Adrenal gland (tissue), 12 donors: Measurements from ENCODE around the gene FOXO3. TPM values are rescaled to one million over a fixed set of nuclear protein-coding genes. Genes with fewer than 3 reads are reported as not detected.

Source experiments
- DNase-seq, 7 donors: peaks; one replicate each; pipeline ENCODE4 v3.0.0-alpha.2; 2019 to 2020
- H3K27ac ChIP-seq, 5 donors: fragments of 200-600 bp; sonication (generic) in 4 of 5; 1 replicate in 3 of 5; 2 replicates in 2 of 5; pipeline versions ENCODE4 v1.5.1 to v1.8.0; 2016 to 2020; ENCODE audit warnings: mild to moderate bottlenecking in 1 of 5
- H3K27me3 ChIP-seq: fragments of 200-600 bp; 2 replicates; pipeline ENCODE4 v1.8.0; 2021
- H3K36me3 ChIP-seq, 2 donors: fragments of 200-600 bp; replicated peaks in 1 of 2; 1 replicate in 1 of 2; 2 replicates in 1 of 2; pipeline versions ENCODE4 v1.5.1 to v1.8.0; 2018 to 2022
- H3K4me1 ChIP-seq, 2 donors: fragments of 200-600 bp; replicated peaks in 1 of 2; 1 replicate in 1 of 2; 2 replicates in 1 of 2; pipeline versions ENCODE4 v1.5.1 to v1.8.0; 2018 to 2021
- H3K4me3 ChIP-seq, 4 donors: fragments of 200-600 bp; sonication (generic) in 3 of 4; one replicate each; pipeline ENCODE4 v1.5.1; 2016 to 2018
- H3K9me3 ChIP-seq, 3 donors: fragments of 200-600 bp; sonication (generic) in 1 of 3; replicated peaks in 1 of 3; 1 replicate in 2 of 3; 2 replicates in 1 of 3; pipeline versions ENCODE4 v1.5.1 to v1.8.0; 2016 to 2021
- CTCF ChIP-seq, 6 experiments: fragments of 450-650 bp in 4 of 6; fragments of 200-600 bp in 2 of 6; sonication (generic) in 1 of 6; IDR thresholded peaks; 1 replicate in 5 of 6; 2 replicates in 1 of 6; pipeline versions ENCODE4 v1.5.1 to v1.8.0; 2016 to 2021; ENCODE audit warnings: antibody characterized with exemption in 6 of 6, mild to moderate bottlenecking in 2 of 6, moderate library complexity in 1 of 6
- POLR2A ChIP-seq, 2 donors: fragments of 450-650 bp; IDR thresholded peaks; one replicate each; pipeline ENCODE4 v1.6.1; 2017; ENCODE audit warnings: antibody characterized with exemption in 2 of 2, mild to moderate bottlenecking in 2 of 2, moderate library complexity in 1 of 2
- WGBS, 4 donors: extraction: QIAGEN DNeasy Blood & Tissue Kit in 2 of 4; methylation state at CpG; one replicate each; pipeline versions ENCODE4 v1.1.5 to v1.1.7; 2013 to 2017; 5-methylcytosine and 5-hydroxymethylcytosine counted together
- intact Hi-C, 2 donors: fragments of 100-400 bp; cut with DNase I; formaldehyde crosslinking; loops; one replicate each; pipeline versions ENCODE4 v1.14.1 to v1.15.0; 2022 to 2023
- polyA plus RNA-seq, 3 donors: library from polyadenylated mRNA; stranded (reverse); fragments of 200-250 nt in 2 of 3; fragments of 350-450 nt in 1 of 3; fragmentation: Illumina TruSeq in 1 of 3; extraction: RNeasy Lipid Tissue Mini Kit (QIAGEN cat#74804) in 1 of 3; gene quantifications; one replicate each; pipeline ENCODE4 v1.2.3, GENCODE V29; 2013 to 2014
- total RNA-seq, 9 donors: library from RNA; depleted of rRNA in 4 of 9; stranded (reverse); fragments of >200 nt in 4 of 9; fragments of 120-200 nt in 1 of 9; fragmentation: NEBNext Ultra II Directional in 1 of 9; extraction: Animal tissue kit (Norgen Biotek cat#: 25700) in 1 of 9; gene quantifications; one replicate each; pipeline versions ENCODE4 v1.1.0 to v1.2.4, GENCODE V29; 2013 to 2023
- donor health status: healthy with polysubstance abuse.
- donor health status: Bipolar disorder and iron deficiency.
- donor health status: DM: yes; HTN: yes; CAD: no.
- donor health status: DM: no; HTN: no; CAD: no.
- donor health status: DM: no; HTN: no; CAD: no.
- donor health status: DM: yes; HTN: yes; CAD: no.

Gene FOXO3
- total and polyA plus RNA-seq, 12 donors = 8.3 to 38.7 (median 23.4) TPM

GRCh38 chr6:108673602-108674001 is 112.9 kb downstream of the FOXO3 start:
- Histone ChIP-seq H3K9me3 (no peaks in the 10 kb centered on the region), H3K4me1 (peaks cover 7 to 52% of the 10 kb centered on the region in 2 donors), H3K36me3 (no peaks in the 10 kb centered on the region), H3K27ac (no peak overlapping the region), H3K4me3 (no peak overlapping the region), H3K27me3 (no peaks in the 10 kb centered on the region)
- intact Hi-C loops = no loop called here
- WGBS, 4 donors = 48 to 75% (median 64%) methylated on average over 2 of the region's 2 CpGs
- no peak for TF ChIP-seq POLR2A (IDR thresholded peaks at IDR 0.05)
- TF ChIP-seq CTCF (IDR thresholded peaks at IDR 0.05) = no peak
- no peak for DNase-seq

- Histone ChIP-seq H3K9me3 (no peaks in the 10 kb centered on the region), H3K27me3 (no peaks in the 10 kb centered on the region), H3K27ac (peak overlapping the region in 2 of 5 donors; percentile 31 to 50), H3K36me3 (no peaks in the 10 kb centered on the region), H3K4me1 (peaks cover 7 to 47% of the 10 kb centered on the region in 2 donors), H3K4me3 (no peak overlapping the region)
- TF ChIP-seq CTCF (IDR thresholded peaks at IDR 0.05) = no peak
- WGBS, 4 donors = 77 to 85% (median 79%) methylated on average over 3 of the region's 3 CpGs
- DNase-seq = no peak
- intact Hi-C loops = no loop called here
Measured at GRCh38 chr6:108675226-108676200, 114.8 kb downstream of the FOXO3 start.

GRCh38 chr6:108676555-108676954 is 115.8 kb downstream of the FOXO3 start:
- intact Hi-C loops = no loop called here
- H3K9me3 ChIP-seq = no peaks in the 10 kb centered on the region
- no peak for DNase-seq
- 46 to 54% (median 51%) methylated on average over 3 of the region's 3 CpGs for WGBS, 4 donors
- no peak for TF ChIP-seq CTCF (IDR thresholded peaks at IDR 0.05)
- no peak for TF ChIP-seq POLR2A (IDR thresholded peaks at IDR 0.05)
- no peak overlapping the region for H3K4me3 ChIP-seq
- H3K4me1 ChIP-seq = peaks cover 7 to 47% of the 10 kb centered on the region in 2 donors
- no peaks in the 10 kb centered on the region for H3K36me3 ChIP-seq
- peak overlapping the region in 1 of 5 donors; percentile 50 for H3K27ac ChIP-seq
- no peaks in the 10 kb centered on the region for H3K27me3 ChIP-seq

GRCh38 chr6:108677357-108677756 is 116.6 kb downstream of the FOXO3 start:
- intact Hi-C loops = no loop called here
- no peaks in the 10 kb centered on the region for H3K9me3 ChIP-seq
- H3K4me1 ChIP-seq = peaks cover 7 to 47% of the 10 kb centered on the region in 2 donors
- H3K27ac ChIP-seq = peak overlapping the region in 1 of 5 donors; percentile 50
- H3K4me3 ChIP-seq = no peak overlapping the region
- no peaks in the 10 kb centered on the region for H3K36me3 ChIP-seq
- no peaks in the 10 kb centered on the region for H3K27me3 ChIP-seq
- no peak for DNase-seq
- TF ChIP-seq POLR2A (IDR thresholded peaks at IDR 0.05) (no peak), CTCF (IDR thresholded peaks at IDR 0.05) (no peak)
- 89 to 95% (median 91%) methylated on average over 3 of the region's 3 CpGs for WGBS, 4 donors
